ENCODE data around the gene CD5L.

- TF ChIP-seq CTCF (IDR thresholded peaks at IDR 0.05; ENCODE audit: control extremely low read depth in 1 of 3, insufficient read depth in 1 of 3, low read depth in 1 of 3, low read length in 3 of 3) (no peak), MAX (IDR thresholded peaks at IDR 0.05) (no peak), EZH2 (IDR thresholded peaks at IDR 0.05; ENCODE audit: low read depth, low read length, severe bottlenecking) (no peak), MAFK (IDR thresholded peaks at IDR 0.05; ENCODE audit: low read depth, low read length) (no peak), PHF8 (conservative IDR thresholded peaks at IDR 0.05; ENCODE audit: low read depth, low read length) (no peak), GTF2F1 (IDR thresholded peaks at IDR 0.05; ENCODE audit: borderline replicate concordance, low read depth, low read length) (no peak), SUZ12 (IDR thresholded peaks at IDR 0.05; ENCODE audit: low read length) (no peak), SIN3A (conservative IDR thresholded peaks at IDR 0.05 in 1 of 2, IDR thresholded peaks at IDR 0.05 in 1 of 2; ENCODE audit: low read depth in 1 of 2, low read length in 2 of 2) (no peak), SIX5 (IDR thresholded peaks at IDR 0.05; ENCODE audit: low read depth, low read length) (no peak), HDAC2 (IDR thresholded peaks at IDR 0.05; ENCODE audit: borderline replicate concordance in 1 of 2, low read depth in 2 of 2, low read length in 2 of 2) (no peak), EP300 (IDR thresholded peaks at IDR 0.05; ENCODE audit: borderline replicate concordance in 1 of 2, low read depth in 2 of 2, low read length in 2 of 2) (no peak)
- TF ChIP-seq, protein P1, sequence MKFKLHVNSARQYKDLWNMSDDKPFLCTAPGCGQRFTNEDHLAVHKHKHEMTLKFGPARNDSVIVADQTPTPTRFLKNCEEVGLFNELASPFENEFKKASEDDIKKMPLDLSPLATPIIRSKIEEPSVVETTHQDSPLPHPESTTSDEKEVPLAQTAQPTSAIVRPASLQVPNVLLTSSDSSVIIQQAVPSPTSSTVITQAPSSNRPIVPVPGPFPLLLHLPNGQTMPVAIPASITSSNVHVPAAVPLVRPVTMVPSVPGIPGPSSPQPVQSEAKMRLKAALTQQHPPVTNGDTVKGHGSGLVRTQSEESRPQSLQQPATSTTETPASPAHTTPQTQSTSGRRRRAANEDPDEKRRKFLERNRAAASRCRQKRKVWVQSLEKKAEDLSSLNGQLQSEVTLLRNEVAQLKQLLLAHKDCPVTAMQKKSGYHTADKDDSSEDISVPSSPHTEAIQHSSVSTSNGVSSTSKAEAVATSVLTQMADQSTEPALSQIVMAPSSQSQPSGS (IDR thresholded peaks at IDR 0.05; ENCODE audit: low read length): no peak
Measured at GRCh38 chr1:157813269-157813668, 28.3 kb downstream of the CD5L start.
